ENCODE results near the gene GJB3.
"Not testable (repeated sequence)": the region's sequence is repeated elsewhere in the genome, so short reads cannot be mapped to it uniquely, and the experiment has no call there.

GJB3 gene

GRCh38 chr1:34781071-34781843 lies at the start of gene GJB3:
Gene GJB3, plus strand, starts transcription at chr1:34781214. Its CDS starts 3,549 bp downstream, at chr1:34784763.
- Histone ChIP-seq H3K4me1 (peaks cover 0 to 24% (median 17%) of the 10 kb centered on the region in 4 donors), H3K36me3 (no peaks in the 10 kb centered on the region), H3K27ac (peak within 1 kb of the TSS in 1 of 2 donors; percentile 8), H3K9me3 (no peaks in the 10 kb centered on the region), H3K27me3 (peaks cover 11 to 46% of the 10 kb centered on the region in 2 donors), H3K4me3 (peak within 1 kb of the TSS; percentile 42 to 49)
- intact Hi-C loops (cut with DNase I; ENCODE audit: low total_unique reads) = no loop called here
- TF ChIP-seq CTCF (IDR thresholded peaks at IDR 0.05) = no peak
- peak; percentile 16 to 66 for DNase-seq

GRCh38 chr1:34732831-34733230 lies 48.2 kb upstream of the GJB3 start:
- H3K27ac ChIP-seq; H3K4me3 ChIP-seq; H3K9me3 ChIP-seq; H3K4me1 ChIP-seq; H3K27me3 ChIP-seq; H3K36me3 ChIP-seq; intact Hi-C loops (cut with DNase I; ENCODE audit: low total_unique reads): not testable (repeated sequence)
- DNase-seq = peak in 1 of 2 donors; percentile 15

GRCh38 chr1:34736692-34737091 lies 44.3 kb upstream of the GJB3 start:
- Histone ChIP-seq H3K27ac (no peak overlapping the region), H3K36me3 (no peaks in the 10 kb centered on the region), H3K9me3 (no peaks in the 10 kb centered on the region), H3K4me1 (no peaks in the 10 kb centered on the region), H3K27me3 (peaks cover 0 to 7% of the 10 kb centered on the region in 2 donors), H3K4me3 (no peak overlapping the region)
- DNase-seq = no peak
- intact Hi-C loops (cut with DNase I; ENCODE audit: low total_unique reads) = no loop called here
- no peak for TF ChIP-seq CTCF (IDR thresholded peaks at IDR 0.05)

- H3K4me1 ChIP-seq; intact Hi-C loops (cut with DNase I; ENCODE audit: low total_unique reads); H3K27ac ChIP-seq; DNase-seq; H3K4me3 ChIP-seq; H3K9me3 ChIP-seq; H3K36me3 ChIP-seq: not testable (repeated sequence)
- H3K27me3 ChIP-seq = peaks cover 0 to 10% of the 10 kb centered on the region in 2 donors
Observed at GRCh38 chr1:34737236-34737635, 43.8 kb upstream of the GJB3 start.

GRCh38 chr1:34739613-34740012 lies 41.4 kb upstream of the GJB3 start:
- Histone ChIP-seq H3K4me1 (peaks cover 0 to 6% (median 0%) of the 10 kb centered on the region in 4 donors), H3K27ac (no peak overlapping the region), H3K27me3 (peaks cover 0 to 15% of the 10 kb centered on the region in 2 donors), H3K9me3 (no peaks in the 10 kb centered on the region), H3K36me3 (no peaks in the 10 kb centered on the region), H3K4me3 (no peak overlapping the region)
- intact Hi-C loops (cut with DNase I; ENCODE audit: low total_unique reads) = loop anchor here (5.0 kb wide), 1 partner anchor 1107 kb away; no protein-coding TSS in a partner anchor
- no peak for DNase-seq
- no peak for TF ChIP-seq CTCF (IDR thresholded peaks at IDR 0.05)

- H3K4me3 ChIP-seq = no peak overlapping the region
- intact Hi-C loops (cut with DNase I; ENCODE audit: low total_unique reads) = loop anchor here (5.0 kb wide), 1 partner anchor 1108 kb away; no protein-coding TSS in a partner anchor
- no peaks in the 10 kb centered on the region for H3K9me3 ChIP-seq
- no peak for DNase-seq
- peaks cover 0 to 6% (median 0%) of the 10 kb centered on the region in 4 donors for H3K4me1 ChIP-seq
- peaks cover 0 to 15% of the 10 kb centered on the region in 2 donors for H3K27me3 ChIP-seq
- no peak for TF ChIP-seq CTCF (IDR thresholded peaks at IDR 0.05)
- H3K27ac ChIP-seq = no peak overlapping the region
- no peaks in the 10 kb centered on the region for H3K36me3 ChIP-seq
Observed at GRCh38 chr1:34740161-34740868, 40.7 kb upstream of the GJB3 start.
